ENCODE measurements around the gene KLHL26. TPM values are rescaled to one million over a fixed set of nuclear protein-coding genes. Genes with fewer than 3 reads are reported as not detected.

Gene KLHL26
- total and polyA plus RNA-seq, 9 of the 15 experiments (the other 6 are each of a cell fraction or from before 2014, with no cell fraction given), result 0.13 to 13.3 (median 1.4) TPM

- TF ChIP-seq THAP12 (CRISPR knock-in tag; IDR thresholded peaks at IDR 0.05) (no peak), MLX (CRISPR knock-in tag; conservative IDR thresholded peaks at IDR 0.05) (no peak), KAT8 (IDR thresholded peaks at IDR 0.05; ENCODE audit: low read depth) (no peak), PCBP1 (IDR thresholded peaks at IDR 0.05; ENCODE audit: low read depth, low read length, poor library complexity, severe bottlenecking) (no peak), BACH1 (tag; IDR thresholded peaks at IDR 0.05) (no peak), E2F1 (CRISPR knock-in tag; IDR thresholded peaks at IDR 0.05) (no peak), GABPA (tag; conservative IDR thresholded peaks at IDR 0.05; ENCODE audit: low read depth) (no peak), ZNF778 (CRISPR knock-in tag; IDR thresholded peaks at IDR 0.05) (no peak), NRF1 (conservative IDR thresholded peaks at IDR 0.05 in 1 of 2, IDR thresholded peaks at IDR 0.05 in 1 of 2) (peak; percentile 66 to 71), CREB5 (CRISPR knock-in tag; IDR thresholded peaks at IDR 0.05) (no peak)
- TF ChIP-seq, protein P1, sequence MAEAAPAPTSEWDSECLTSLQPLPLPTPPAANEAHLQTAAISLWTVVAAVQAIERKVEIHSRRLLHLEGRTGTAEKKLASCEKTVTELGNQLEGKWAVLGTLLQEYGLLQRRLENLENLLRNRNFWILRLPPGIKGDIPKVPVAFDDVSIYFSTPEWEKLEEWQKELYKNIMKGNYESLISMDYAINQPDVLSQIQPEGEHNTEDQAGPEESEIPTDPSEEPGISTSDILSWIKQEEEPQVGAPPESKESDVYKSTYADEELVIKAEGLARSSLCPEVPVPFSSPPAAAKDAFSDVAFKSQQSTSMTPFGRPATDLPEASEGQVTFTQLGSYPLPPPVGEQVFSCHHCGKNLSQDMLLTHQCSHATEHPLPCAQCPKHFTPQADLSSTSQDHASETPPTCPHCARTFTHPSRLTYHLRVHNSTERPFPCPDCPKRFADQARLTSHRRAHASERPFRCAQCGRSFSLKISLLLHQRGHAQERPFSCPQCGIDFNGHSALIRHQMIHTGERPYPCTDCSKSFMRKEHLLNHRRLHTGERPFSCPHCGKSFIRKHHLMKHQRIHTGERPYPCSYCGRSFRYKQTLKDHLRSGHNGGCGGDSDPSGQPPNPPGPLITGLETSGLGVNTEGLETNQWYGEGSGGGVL (CRISPR knock-in tag; IDR thresholded peaks at IDR 0.05), result no peak
- TF ChIP-seq, protein P2, sequence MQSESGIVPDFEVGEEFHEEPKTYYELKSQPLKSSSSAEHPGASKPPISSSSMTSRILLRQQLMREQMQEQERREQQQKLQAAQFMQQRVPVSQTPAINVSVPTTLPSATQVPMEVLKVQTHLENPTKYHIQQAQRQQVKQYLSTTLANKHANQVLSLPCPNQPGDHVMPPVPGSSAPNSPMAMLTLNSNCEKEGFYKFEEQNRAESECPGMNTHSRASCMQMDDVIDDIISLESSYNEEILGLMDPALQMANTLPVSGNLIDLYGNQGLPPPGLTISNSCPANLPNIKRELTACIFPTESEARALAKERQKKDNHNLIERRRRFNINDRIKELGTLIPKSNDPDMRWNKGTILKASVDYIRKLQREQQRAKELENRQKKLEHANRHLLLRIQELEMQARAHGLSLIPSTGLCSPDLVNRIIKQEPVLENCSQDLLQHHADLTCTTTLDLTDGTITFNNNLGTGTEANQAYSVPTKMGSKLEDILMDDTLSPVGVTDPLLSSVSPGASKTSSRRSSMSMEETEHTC (IDR thresholded peaks at IDR 0.05), result no peak
- TF ChIP-seq, protein P3, sequence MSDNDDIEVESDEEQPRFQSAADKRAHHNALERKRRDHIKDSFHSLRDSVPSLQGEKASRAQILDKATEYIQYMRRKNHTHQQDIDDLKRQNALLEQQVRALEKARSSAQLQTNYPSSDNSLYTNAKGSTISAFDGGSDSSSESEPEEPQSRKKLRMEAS (CRISPR knock-in tag; IDR thresholded peaks at IDR 0.05), result peak; percentile 70
- TF ChIP-seq, protein P4, sequence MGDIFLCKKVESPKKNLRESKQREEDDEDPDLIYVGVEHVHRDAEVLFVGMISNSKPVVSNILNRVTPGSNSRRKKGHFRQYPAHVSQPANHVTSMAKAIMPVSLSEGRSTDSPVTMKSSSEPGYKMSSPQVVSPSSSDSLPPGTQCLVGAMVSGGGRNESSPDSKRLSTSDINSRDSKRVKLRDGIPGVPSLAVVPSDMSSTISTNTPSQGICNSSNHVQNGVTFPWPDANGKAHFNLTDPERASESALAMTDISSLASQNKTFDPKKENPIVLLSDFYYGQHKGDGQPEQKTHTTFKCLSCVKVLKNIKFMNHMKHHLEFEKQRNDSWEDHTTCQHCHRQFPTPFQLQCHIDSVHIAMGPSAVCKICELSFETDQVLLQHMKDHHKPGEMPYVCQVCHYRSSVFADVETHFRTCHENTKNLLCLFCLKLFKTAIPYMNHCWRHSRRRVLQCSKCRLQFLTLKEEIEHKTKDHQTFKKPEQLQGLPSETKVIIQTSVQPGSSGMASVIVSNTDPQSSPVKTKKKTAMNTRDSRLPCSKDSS (IDR thresholded peaks at IDR 0.05; ENCODE audit: low read depth, partially characterized antibody), result no peak
Observed at GRCh38 chr19:18700501-18701249, 63.8 kb downstream of the KLHL26 start (continued).
